Right lobe of liver (tissue), 6 donors: ENCODE results near the gene TLL2. TPM values are rescaled to one million over a fixed set of nuclear protein-coding genes. Genes with fewer than 3 reads are reported as not detected.
A peak's percentile ranks its signal among the peaks of the same experiment; 100 is the strongest.

Experiments
- ATAC-seq, 4 donors: fragments of 200-7000 bp; cut with Tn5 transposase; one replicate each; pipeline ENCODE4 v1.9.1; 2020; ENCODE audit warnings: mild to moderate bottlenecking in 4 of 4, moderate library complexity in 4 of 4
- DNase-seq, 3 donors: peaks; one replicate each; pipeline ENCODE4 v3.0.0-alpha.2; 2020
- H3K27ac ChIP-seq, 3 donors: fragments of 200-600 bp; one replicate each; pipeline ENCODE4 v1.8.0; 2022
- H3K27me3 ChIP-seq, 2 donors: fragments of 200-600 bp; one replicate each; pipeline ENCODE4 v1.8.0; 2022
- H3K36me3 ChIP-seq, 4 donors: fragments of 200-600 bp; sonication (generic) in 1 of 4; one replicate each; pipeline versions ENCODE4 v1.5.1 to v1.8.0; 2017 to 2022; ENCODE audit warnings: control low read depth in 1 of 4
- H3K4me1 ChIP-seq, 4 donors: fragments of 200-600 bp; sonication (generic) in 1 of 4; one replicate each; pipeline versions ENCODE4 v1.5.1 to v1.8.0; 2017 to 2022; ENCODE audit warnings: control low read depth in 1 of 4
- H3K4me3 ChIP-seq, 3 donors: fragments of 200-600 bp; one replicate each; pipeline ENCODE4 v1.8.0; 2022
- H3K9me3 ChIP-seq, 4 donors: fragments of 200-600 bp; sonication (generic) in 1 of 4; one replicate each; pipeline versions ENCODE4 v1.5.1 to v1.8.0; 2017 to 2022; ENCODE audit warnings: control low read depth in 1 of 4
- POLR2A ChIP-seq: fragments of 450-650 bp; IDR thresholded peaks from one replicate; pipeline ENCODE4 v1.6.1; 2017; ENCODE audit warnings: antibody characterized with exemption, mild to moderate bottlenecking
- WGBS: methylation state at CpG from one replicate; pipeline ENCODE4 v1.1.6; 2018; ENCODE audit warnings: low coverage, low lambda C conversion rate; ENCODE audit not compliant: insufficient coverage; ENCODE audit errors: missing lambda C conversion rate; 5-methylcytosine and 5-hydroxymethylcytosine counted together
- intact Hi-C, 2 donors: fragments of 100-400 bp; cut with DNase I; formaldehyde crosslinking; loops; one replicate each; pipeline versions ENCODE4 v1.11.2 to v1.14.1; 2022
- total RNA-seq, 6 experiments: library from RNA; depleted of rRNA in 2 of 6; stranded (reverse); fragments of >200 nt in 2 of 6; fragmentation: NEBNext Ultra II Directional in 3 of 6; extraction: Animal tissue kit (Norgen Biotek cat#: 25700) in 3 of 6; gene quantifications; one replicate each; pipeline versions ENCODE4 v1.1.0 to v1.2.4, GENCODE V29; 2016 to 2023
- TF ChIP-seq, protein P1 (sequence below), 4 donors: fragments of 200-600 bp in 3 of 4; fragments of 450-650 bp in 1 of 4; IDR thresholded peaks; one replicate each; pipeline versions ENCODE4 v1.5.1 to v1.8.0; 2016 to 2022; ENCODE audit warnings: antibody characterized with exemption in 4 of 4, mild to moderate bottlenecking in 2 of 4
- donor health status: DM: no; HTN: yes; CAD: no.
- donor health status: DM: no; HTN: no; CAD: no.
- donor health status: DM: no; HTN: no; CAD: no.
- donor health status: DM: no; HTN: yes; CAD: no.
- donor health status: DM: no; HTN: yes; CAD: no.

Gene TLL2
- total RNA-seq, 6 experiments from 2014 or later: 0.11 to 0.14 TPM; not detected in 4

DNA sequence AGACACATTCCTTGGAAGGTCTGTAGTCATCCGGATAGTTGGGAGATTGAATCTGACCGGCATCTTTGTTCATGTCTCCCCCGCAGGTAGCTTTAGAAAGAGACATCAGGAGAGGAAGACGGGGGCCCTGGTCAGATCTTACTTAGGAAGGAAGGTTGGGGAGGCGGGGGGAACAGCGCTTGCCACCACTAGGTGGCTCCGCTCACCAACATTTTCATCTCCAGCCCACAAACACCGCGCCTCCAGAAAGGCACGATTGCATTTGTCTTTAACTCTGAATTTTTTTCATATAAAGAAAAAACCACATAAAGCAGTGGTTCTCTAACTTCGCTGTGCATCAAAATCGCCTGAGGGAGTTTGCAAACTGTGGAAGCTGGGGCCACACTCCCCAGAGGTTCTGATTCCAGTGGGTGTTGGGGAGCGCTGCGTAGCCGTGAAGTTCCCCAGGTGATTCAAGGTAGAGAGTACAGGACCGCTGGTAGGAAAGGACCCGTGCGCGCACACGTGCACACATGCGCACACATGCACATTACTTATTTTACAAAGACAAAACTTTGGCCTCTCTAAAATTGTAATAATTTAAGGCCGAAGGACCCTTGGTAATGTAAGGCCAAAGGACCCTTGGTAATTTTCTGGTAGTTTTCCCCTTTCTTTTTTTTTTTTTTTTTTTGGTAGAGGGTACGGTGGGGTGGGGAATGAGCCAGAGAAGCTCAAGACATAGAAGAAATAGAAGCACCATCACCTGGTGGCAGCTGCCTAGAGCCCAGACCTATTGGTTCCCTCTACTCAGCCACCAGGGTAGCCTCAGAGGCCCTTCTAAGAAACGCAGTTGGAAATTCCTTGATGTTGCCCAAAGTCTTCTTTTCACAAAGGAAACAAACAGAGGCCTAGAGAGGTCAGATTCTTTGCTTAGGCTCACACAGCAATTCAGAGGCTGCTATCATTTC, 117.5 kb downstream of the TLL2 start:
- Histone ChIP-seq H3K27ac (no peak overlapping the region), H3K27me3 (no peaks in the 10 kb centered on the region), H3K4me1 (no peaks in the 10 kb centered on the region), H3K36me3 (no peaks in the 10 kb centered on the region), H3K4me3 (no peak overlapping the region), H3K9me3 (no peaks in the 10 kb centered on the region)
- peak; percentile 90 to 98 (median 96) for ATAC-seq
- no peak for TF ChIP-seq POLR2A
- TF ChIP-seq, protein P1, sequence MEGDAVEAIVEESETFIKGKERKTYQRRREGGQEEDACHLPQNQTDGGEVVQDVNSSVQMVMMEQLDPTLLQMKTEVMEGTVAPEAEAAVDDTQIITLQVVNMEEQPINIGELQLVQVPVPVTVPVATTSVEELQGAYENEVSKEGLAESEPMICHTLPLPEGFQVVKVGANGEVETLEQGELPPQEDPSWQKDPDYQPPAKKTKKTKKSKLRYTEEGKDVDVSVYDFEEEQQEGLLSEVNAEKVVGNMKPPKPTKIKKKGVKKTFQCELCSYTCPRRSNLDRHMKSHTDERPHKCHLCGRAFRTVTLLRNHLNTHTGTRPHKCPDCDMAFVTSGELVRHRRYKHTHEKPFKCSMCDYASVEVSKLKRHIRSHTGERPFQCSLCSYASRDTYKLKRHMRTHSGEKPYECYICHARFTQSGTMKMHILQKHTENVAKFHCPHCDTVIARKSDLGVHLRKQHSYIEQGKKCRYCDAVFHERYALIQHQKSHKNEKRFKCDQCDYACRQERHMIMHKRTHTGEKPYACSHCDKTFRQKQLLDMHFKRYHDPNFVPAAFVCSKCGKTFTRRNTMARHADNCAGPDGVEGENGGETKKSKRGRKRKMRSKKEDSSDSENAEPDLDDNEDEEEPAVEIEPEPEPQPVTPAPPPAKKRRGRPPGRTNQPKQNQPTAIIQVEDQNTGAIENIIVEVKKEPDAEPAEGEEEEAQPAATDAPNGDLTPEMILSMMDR (IDR thresholded peaks at IDR 0.05): peak; percentile 80 to 89 (median 86)
- intact Hi-C loops: loop anchor here in 1 of 2 donors (5.0 kb wide), 1 partner anchor 116 kb away; the partner anchor contains the start of gene TLL2
- WGBS: 13% methylated on average over 16 of the region's 24 CpGs
- peak; percentile 61 to 66 (median 65) for DNase-seq

DNA sequence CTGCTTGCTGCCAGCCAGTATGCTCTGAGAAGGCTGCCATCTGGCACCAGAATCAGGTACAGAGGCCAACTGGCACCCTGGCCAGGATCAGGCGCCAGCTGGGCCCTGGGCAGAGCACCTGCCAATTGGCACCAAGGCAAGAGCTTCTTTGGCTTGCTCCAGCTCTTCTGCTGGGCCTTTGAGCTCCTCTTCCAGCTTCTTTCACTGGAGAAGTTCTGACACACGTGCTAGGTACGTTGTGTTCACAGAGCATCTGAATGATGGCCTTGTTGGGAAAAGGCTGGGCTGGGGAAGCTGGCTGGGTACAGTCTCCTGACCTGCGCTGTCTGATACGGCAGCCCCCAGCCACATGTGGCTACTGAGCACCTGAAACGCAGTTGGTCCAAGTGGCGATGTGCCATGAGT, 123.3 kb downstream of the TLL2 start:
- 36% methylated on average over 5 of the region's 7 CpGs for WGBS
- no peak overlapping the region for H3K4me3 ChIP-seq
- DNase-seq (peak; percentile 81 to 98 (median 93)), ATAC-seq (peak; percentile 90 to 98 (median 98))
- no peaks in the 10 kb centered on the region for H3K36me3 ChIP-seq
- H3K27ac ChIP-seq: no peak overlapping the region
- no peaks in the 10 kb centered on the region for H3K9me3 ChIP-seq
- intact Hi-C loops: no loop called here
- peaks cover 0 to 9% (median 4%) of the 10 kb centered on the region in 4 donors for H3K4me1 ChIP-seq
- H3K27me3 ChIP-seq: no peaks in the 10 kb centered on the region
- TF ChIP-seq, protein P1 (IDR thresholded peaks at IDR 0.05): no peak
- TF ChIP-seq POLR2A: no peak

GRCh38 chr10:96389785-96390184, 123.9 kb downstream of the TLL2 start:
- no peak for TF ChIP-seq POLR2A
- TF ChIP-seq, protein P1 (IDR thresholded peaks at IDR 0.05): no peak
- 59% methylated on average over 4 of the region's 5 CpGs for WGBS
- DNase-seq (no peak), ATAC-seq (no peak)
- intact Hi-C loops: no loop called here
- peaks cover 0 to 9% (median 4%) of the 10 kb centered on the region in 4 donors for H3K4me1 ChIP-seq
- H3K4me3 ChIP-seq: no peak overlapping the region
- H3K27ac ChIP-seq: no peak overlapping the region
- H3K27me3 ChIP-seq: no peaks in the 10 kb centered on the region
- H3K36me3 ChIP-seq: no peaks in the 10 kb centered on the region
- no peaks in the 10 kb centered on the region for H3K9me3 ChIP-seq

- TF ChIP-seq, protein P1 (IDR thresholded peaks at IDR 0.05): no peak
- TF ChIP-seq POLR2A: no peak
- 73% methylated on average over 3 of the region's 7 CpGs for WGBS
- ATAC-seq (no peak), DNase-seq (no peak)
- intact Hi-C loops: no loop called here
- H3K27me3 ChIP-seq: no peaks in the 10 kb centered on the region
- no peak overlapping the region for H3K27ac ChIP-seq
- no peak overlapping the region for H3K4me3 ChIP-seq
- no peaks in the 10 kb centered on the region for H3K36me3 ChIP-seq
- H3K4me1 ChIP-seq: peaks cover 0 to 9% (median 4%) of the 10 kb centered on the region in 4 donors
- H3K9me3 ChIP-seq: no peaks in the 10 kb centered on the region
Measured at GRCh38 chr10:96387601-96388000, 126.1 kb downstream of the TLL2 start.
